Uterus (tissue), 2 donors: ENCODE results near the gene PPFIBP2.

Experiments
- POLR2A ChIP-seq, 2 donors: fragments of 450-650 bp; IDR thresholded peaks; one replicate each; pipeline ENCODE4 v1.6.1; 2016; ENCODE audit warnings: antibody characterized with exemption in 2 of 2, mild to moderate bottlenecking in 1 of 2, moderate library complexity in 1 of 2
- TF ChIP-seq, protein P1 (sequence below), 4 experiments: fragments of 200-600 bp in 2 of 4; fragments of 450-650 bp in 2 of 4; sonication (generic) in 2 of 4; IDR thresholded peaks; one replicate each; pipeline ENCODE4 v1.5.1; 2016 to 2019; ENCODE audit warnings: antibody characterized with exemption in 4 of 4, mild to moderate bottlenecking in 2 of 4, moderate library complexity in 1 of 4

DNA sequence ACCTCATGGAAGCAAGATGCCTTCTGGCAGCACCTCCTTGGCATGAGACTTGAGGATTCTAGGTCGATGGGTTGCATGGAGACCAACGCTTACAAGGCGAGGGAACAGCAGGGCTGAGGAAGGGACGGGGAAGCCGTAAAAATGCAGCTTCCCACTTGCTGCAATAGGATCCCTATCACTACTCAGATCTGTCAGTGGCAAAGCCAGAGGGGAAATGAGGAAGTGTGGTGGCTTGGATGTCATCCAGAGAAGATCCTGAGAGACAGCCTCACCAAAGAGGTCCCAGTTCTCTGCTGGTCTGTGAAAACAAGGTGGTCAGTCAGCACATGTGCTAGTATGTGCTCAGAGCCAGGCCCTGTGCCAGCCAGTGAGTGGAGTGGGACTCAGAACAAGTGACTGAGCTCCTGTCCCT, 137.3 kb downstream of the PPFIBP2 start:
- TF ChIP-seq POLR2A (IDR thresholded peaks at IDR 0.05): no peak
- TF ChIP-seq, protein P1, sequence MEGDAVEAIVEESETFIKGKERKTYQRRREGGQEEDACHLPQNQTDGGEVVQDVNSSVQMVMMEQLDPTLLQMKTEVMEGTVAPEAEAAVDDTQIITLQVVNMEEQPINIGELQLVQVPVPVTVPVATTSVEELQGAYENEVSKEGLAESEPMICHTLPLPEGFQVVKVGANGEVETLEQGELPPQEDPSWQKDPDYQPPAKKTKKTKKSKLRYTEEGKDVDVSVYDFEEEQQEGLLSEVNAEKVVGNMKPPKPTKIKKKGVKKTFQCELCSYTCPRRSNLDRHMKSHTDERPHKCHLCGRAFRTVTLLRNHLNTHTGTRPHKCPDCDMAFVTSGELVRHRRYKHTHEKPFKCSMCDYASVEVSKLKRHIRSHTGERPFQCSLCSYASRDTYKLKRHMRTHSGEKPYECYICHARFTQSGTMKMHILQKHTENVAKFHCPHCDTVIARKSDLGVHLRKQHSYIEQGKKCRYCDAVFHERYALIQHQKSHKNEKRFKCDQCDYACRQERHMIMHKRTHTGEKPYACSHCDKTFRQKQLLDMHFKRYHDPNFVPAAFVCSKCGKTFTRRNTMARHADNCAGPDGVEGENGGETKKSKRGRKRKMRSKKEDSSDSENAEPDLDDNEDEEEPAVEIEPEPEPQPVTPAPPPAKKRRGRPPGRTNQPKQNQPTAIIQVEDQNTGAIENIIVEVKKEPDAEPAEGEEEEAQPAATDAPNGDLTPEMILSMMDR (IDR thresholded peaks at IDR 0.05): no peak
